Muscle of back (tissue), 11 donors: ENCODE data around the gene LINS1. TPM values are rescaled to one million over a fixed set of nuclear protein-coding genes. Genes with fewer than 3 reads are reported as not detected.
"Not testable (repeated sequence)": the region's sequence is repeated elsewhere in the genome, so short reads cannot be mapped to it uniquely, and the experiment has no call there.

Experiments
- DNase-seq, 3 donors: peaks; one replicate each; pipeline versions ENCODE4 v3.0.0 to v3.0.0-alpha.2; 2013
- polyA plus RNA-seq, 10 donors: library from polyadenylated mRNA; unstranded; fragments of 120-200 nt; gene quantifications; one replicate each; pipeline ENCODE4 v1.2.1, GENCODE V29; 2013; ENCODE audit not compliant: insufficient read length in 10 of 10

Gene LINS1
- polyA plus RNA-seq, 10 donors, result 11.3 to 20.1 (median 17.6) TPM

DNA sequence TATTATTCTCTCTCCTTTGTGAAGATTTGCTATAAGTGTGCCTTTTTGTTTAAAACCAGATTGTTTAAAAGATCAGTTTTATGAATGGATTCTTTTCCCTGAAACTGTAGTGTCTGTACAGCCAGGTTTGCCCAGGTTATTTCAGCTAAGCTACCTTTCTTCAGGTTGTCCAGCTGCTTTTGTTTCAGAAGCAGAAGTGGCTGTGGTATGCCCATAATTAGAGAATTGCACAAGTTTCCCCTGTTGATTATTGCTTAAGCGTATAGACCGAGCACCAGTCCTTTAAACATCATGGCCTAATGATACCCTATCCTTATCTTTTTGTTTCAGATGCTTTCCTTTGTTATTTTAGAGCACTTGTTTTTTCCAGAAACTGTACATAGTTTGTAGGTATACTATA is 10.6 kb upstream of the LINS1 start:
- no peak for DNase-seq

DNA sequence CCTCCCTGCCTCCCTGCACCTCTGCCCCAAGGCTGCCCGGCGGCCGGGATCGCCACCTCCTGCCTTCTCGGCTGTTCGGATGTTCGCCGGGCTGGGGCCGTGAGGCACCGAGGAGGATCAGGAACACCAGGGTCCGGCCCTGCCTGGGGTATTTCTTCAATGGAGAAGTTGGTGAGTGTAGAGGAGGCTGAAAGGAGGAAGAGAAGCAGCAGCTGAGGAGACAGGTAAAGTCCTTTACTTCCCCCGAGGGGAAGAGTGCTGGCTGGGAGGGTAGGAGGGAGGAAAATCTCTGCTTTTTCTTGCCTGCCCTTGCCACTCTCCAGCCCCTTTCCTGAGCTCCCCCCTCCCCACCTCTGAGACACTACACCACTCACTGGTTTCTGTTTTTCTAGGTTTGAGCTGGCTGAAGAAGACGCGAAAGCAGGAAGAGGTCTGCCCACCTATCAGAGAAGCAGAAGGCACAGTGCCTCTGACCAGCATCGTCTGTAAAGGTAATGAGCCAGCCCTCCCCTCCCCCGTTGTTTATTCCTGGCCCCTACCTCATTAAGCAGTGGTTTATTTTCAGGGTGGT is 924 bp upstream of the LINS1 start:
- no peak for DNase-seq

DNA sequence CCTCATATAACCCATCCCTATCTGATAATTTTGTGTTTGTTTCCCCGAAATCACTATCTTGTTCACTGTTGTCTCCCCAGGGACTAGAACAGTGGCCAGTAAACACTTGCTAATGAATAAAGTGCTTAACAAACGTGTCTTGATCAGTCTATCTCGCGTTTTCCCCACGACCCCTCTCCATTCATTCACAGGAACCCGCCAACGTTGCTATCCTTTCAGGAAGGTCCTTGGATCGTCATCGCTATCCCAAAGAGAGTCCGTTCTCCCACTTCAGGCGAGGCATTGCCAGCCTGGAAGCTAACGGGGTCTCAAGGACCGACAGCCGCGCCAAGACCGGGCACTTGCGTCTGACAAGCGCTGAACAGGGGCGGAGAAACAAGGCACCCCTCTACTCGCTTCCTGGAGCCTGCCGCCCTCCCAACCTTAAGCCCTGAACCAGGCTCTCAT is 344 bp downstream of the LINS1 start:
- peak in 1 of 3 donors; percentile 1 for DNase-seq

DNA sequence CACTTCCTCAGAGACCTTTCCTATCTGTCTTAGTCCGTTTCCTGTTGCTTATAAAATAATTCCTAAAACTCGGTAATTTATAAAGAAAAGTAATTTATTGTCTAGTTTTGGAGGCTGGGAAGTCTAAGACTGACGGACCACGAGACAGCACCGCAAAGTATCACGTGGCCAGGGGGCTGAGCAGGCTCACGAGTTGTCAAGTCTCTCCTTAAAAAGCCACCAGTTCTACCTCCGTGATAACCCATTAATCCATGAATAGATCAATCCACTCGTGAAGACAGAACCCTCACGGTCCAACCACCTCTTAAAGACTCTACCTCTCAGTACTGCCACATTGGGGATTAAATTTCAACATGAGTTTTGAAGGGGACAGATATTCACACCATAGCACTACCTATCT is 821 bp downstream of the LINS1 start:
- DNase-seq, result peak in 2 of 3 donors; percentile 2 to 12

DNA sequence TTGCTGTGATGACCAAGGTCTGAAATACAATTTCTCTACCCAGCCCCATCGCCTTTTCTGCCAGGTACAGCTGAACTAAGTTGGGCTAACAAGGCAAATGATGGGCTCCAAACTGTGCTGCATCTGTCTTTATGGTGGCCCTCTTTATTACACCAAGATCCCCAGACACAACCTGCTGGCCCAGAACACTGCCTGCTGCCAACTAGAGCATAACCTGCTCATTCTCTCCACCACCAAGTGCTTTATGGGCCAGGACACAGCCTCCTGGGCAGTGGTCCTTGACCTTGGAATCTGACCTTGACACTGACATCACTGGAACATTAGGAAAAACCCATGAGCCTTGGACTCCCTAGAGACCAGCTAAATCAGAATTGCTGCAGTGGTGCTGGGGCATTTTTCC is 3.3 kb downstream of the LINS1 start:
- DNase-seq, result no peak

DNA sequence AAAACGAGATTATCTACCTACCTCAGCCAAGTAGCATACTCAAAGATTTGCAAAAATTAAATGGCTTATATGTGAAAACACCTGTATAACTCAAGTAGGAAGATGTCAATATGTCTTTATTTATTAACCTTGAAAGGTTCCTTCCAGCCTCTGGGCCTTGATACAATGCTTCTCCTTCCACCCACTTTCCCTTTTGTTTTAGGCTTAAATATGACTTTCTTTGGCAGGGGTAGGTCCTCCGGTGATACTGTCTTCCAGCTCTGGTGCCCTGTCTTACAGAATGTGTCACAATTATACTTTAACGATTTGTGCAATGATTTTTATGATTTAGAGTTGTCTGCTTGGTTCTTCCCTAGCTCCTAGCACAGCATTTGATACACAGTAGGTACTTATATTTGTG is 4.1 kb downstream of the LINS1 start:
- DNase-seq, result no peak

DNA sequence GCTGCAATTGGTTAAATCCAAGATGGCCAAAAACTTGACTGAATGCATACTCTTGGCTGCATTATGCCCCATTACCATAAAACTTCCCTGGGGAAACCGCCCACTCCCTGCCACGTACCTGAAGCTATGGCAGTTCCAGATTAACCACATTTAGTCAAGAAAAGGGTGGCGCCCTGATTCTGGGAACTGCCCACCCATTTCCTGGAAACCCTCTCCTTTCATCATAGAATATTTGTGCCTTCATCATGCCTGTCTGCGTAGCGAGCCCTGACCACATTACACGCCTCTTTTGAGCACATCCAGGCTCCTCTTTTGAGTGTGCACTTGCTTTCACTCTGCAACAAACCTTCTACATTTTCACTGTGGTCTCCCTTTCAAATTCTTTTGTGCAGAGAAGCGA is 5.2 kb downstream of the LINS1 start:
- DNase-seq, result no peak

DNA sequence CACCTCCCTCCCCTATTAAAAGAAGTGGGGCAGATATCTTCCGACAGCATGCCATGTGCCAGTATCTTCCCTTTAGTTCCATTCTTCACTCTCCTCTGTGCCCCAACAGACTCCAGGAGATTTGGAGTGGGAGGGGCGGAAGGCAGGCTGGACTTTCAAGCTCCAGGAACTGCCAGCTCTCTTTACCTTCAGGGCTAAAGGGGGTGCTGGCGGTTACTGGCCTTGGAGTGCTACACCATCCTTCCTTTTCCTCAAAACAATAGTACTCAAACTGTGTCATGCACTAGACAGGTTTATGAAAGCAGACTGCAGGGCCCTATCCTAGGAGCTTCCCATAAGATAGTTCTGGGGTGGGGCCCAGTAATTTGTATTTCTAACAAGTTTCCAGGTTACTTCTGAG is 6.0 kb downstream of the LINS1 start:
- DNase-seq, result no peak

DNA sequence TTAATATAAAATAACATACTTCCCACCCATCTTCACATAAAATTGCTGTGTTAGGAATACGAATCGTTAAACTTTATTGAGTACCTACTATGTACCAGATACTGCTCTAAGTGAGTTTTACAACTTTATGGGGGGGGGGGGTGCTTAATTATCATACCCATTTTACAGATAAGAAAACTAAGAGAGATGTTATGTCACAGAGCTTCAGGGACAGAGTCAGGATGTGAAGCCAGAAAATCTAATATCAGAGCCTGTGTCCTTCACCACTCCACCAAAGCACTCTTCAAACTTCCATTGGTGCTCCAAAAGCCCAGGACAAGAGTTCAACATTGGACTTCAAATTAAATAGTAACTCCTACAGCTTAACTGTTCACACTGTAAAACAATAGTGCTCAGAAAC is 8.6 kb downstream of the LINS1 start:
- no peak for DNase-seq

DNA sequence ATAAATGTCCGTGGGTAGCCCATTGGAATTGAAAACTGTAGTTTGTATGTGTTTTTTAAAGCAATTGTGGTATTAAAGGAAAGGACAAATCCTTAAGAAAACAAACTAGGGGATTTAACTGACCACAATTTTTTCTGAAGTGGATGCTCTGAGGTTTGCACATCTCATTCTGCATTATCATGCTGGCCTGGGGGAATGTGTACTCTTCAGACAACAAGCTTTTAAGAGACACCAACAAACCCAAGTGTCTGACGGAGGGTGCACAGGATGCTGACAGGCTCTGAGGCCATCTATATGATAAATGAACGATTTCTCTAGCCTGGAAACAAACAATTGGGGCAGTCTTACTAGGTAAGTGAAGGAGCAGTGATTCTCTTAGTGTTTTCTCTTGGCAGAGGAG is 9.1 kb downstream of the LINS1 start:
- DNase-seq, result no peak

DNA sequence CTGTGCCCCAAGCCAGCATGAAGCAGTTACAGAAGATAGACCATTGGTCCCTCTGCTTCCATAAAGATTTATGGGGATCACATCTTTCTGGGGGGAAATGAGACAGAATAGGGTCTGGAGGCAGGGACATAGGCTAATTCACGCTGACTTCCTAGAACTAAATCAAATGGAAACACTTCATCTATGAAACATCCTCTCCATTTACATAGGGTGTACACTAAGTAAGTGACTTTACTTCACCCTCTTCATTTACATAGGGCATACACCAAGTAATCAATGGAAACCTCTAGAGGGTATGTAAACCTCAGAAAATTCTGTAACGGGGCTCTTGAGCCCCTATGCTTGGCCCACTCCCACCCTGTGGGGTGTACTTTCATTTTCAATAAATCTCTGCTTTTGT is 10.1 kb downstream of the LINS1 start:
- no peak for DNase-seq

DNA sequence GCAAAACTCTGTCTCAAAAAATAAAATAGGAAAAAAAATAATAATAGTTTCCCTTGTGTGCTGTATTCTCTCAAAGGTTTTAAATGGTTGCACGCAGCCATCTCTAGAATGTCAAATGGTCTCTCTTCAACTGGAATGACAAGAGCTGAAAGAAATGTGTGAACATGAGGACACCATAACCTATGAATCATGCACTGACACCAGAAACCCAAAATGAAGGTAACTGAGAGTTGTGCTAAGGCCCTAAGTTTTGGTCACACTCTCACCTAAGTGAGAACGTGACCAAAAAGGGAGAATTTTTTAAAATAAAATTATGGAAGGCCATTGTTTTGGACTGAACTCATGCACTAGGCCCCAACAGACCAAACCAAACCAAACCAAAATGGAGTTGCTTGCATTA is 10.8 kb downstream of the LINS1 start:
- DNase-seq, result not testable (repeated sequence)

DNA sequence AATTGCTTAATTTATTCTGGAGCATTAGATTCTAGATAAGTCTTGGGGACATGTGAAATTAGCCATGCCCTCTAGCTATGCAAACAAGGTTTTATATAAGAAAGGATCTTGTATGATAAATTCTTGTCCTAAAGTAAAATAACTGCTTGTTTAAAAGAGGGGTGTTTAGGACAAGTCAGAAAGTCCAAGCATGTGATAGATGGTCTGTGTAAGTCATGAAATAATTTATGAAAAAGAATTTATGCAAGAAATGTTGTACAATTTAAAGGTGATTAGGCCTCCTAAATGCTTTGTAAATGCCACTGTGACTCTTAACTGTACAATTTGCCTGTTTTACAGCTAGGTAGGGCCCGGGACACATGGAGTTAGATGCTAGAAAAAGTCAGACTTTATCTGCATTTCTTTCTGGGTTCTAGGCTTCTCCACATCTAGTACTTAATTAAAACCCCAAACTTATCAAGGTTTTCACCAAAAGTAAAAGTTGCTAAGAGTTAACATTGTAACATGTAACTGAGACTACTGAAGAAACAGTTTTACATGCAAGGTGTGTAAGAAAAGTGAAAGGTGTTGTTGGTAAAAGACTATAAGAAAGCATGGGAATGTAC is 13.2 kb downstream of the LINS1 start:
- no peak for DNase-seq

DNA sequence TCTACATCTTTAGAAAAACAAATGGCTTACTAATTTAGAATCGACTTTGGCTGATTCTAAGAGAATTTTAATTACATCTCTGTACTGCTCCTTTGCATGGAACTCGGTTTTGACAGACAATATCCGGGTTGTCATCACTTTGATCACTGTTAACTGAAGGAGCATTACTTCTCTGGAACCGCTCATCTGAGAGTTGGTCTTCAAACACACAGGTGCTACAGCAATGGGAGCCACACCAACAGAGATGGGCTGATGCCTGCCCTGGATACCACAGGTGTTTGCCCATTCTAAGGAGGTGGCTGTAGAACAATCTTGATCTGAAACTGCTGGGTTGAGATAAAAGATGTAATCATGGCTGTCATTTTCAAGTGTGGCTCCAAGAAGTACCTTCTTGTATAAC is 21.6 kb downstream of the LINS1 start:
- no peak for DNase-seq

DNA sequence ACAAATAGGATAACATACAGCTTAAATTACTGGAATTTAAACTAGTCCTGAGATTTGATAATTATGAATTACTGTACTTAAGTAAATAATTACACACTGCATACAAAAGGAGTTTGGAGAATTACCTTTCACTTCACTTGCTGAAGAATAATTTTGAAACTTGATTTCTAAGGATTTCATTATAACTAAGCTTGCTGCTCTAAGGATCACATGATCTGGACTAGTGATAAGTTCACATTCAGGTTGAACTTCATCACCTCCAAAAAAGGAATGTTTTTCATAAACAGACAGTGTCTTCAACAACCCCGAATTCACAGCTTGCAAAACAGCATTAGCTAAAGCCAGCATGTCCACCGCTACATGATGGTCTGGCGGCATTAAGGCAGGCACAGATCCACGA is 28.5 kb downstream of the LINS1 start:
- no peak for DNase-seq

DNA sequence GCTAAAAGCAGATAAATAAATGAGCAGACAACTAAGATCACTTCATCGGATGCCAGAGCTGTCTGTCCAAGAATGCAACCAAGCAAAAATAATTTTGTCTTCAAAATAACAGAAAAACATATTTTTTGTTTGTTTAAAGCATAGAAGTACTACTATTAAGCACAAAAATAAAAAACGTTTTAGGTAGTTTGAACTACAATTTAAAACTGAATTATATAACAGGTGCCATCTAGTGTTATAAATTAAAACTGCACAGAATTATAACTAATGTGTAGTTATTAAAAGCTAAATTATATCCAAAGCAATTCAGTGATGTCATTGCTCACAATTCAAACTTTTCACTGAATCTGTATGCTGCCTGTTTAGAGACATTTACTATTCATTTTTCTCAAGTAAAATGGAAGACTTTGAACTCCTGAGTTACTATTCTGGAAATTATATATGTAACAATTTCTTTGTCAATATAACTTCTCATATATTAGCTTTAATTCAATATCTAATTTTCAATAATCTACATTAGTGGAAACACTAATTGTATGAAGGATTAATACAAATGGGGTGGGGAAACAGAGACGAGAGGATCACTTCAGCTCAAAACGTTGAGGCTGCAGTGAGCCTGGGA is 29.5 kb downstream of the LINS1 start:
- peak; percentile 20 to 56 (median 33) for DNase-seq

DNA sequence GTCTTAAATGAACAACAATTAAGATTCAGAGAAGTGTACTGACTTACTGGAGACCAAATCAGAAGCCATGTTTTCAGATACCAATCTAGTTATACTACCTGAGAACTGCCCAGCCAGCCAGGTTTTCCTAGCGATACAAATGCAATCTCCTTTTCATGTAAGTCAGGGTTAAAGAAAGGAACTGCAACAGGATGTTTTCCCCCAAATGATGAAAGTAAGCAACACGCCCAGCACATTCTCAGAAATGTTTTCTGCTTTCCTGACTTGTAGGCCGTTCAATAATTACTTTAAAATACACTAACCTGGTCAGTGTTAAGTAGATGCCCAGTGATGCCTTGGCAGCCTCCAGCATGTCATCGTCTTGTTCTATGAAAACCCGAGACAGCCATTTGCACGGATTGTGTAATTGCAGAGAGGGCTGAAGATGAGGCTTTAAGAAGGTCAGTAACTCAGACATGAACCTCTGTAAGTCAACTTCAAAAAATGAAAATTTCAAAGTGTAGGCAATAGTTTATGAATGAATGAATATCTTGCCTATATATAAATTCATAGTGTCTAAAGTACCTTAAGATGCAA is 30.3 kb downstream of the LINS1 start:
- no peak for DNase-seq

DNA sequence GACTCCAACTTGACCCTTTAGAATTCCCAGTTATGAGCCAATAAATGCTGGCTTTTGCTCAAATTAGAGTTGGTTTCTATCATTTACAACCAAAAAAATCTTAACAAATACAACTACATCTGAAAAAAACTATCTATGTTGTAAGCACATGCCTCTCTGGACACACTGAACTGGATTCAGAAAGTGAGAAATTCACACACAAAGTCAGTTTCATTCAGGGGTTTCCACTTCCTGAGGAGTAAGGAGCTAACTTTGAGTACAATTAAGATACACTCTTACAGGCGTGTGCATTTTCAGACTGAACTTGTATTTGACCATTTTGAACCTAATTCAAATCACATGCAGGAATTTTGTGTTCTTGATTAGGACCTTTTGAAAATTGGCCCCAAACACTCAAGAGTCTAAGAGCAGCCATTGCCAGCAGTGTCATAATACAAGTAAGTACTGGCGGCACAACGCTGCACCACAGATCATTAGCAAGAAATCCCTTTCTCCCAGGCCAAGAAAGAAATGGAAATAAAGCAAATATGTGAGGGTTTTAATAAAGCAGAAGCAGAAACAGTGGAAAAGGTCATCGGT is 31.2 kb downstream of the LINS1 start:
- peak in 1 of 3 donors; percentile 18 for DNase-seq

DNA sequence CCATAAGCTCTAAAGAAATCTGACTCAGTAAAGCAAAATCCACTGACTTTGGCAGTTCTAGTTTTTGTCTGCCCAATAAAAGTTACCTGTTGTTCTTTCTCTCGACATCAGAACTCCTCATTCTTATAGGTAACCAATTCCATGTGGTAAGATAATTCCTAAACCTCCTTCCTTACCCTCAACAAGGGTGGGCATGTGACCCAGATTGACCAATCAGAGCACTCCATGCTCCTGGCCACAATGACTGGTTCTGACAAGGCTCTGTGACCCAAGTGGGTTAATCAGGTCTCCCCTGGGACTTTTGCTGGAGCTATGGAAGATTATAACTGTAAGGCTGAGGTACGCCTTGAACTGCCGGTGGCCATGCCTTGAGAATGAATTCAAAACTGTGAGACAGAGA is 31.7 kb downstream of the LINS1 start:
- DNase-seq, result no peak

DNA sequence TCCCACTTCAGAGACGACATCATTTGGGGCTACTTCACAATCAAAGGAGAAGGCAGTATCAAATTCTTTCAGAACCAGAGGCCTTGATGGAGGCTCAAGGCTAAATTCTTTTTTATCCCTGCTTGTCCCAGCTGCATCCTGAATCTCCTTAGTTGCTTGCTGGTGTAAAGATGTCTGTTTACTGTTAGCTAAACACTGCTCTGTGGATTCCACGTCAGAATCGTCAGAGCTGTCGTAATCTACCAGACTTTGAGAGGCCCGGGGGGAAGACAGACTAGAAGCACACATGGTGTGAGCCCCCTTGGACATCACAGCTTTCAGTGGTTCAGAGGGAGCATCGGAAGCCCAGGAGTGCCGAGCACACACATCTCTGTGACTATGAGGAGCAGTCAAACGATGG is 32.6 kb downstream of the LINS1 start:
- DNase-seq, result no peak

DNA sequence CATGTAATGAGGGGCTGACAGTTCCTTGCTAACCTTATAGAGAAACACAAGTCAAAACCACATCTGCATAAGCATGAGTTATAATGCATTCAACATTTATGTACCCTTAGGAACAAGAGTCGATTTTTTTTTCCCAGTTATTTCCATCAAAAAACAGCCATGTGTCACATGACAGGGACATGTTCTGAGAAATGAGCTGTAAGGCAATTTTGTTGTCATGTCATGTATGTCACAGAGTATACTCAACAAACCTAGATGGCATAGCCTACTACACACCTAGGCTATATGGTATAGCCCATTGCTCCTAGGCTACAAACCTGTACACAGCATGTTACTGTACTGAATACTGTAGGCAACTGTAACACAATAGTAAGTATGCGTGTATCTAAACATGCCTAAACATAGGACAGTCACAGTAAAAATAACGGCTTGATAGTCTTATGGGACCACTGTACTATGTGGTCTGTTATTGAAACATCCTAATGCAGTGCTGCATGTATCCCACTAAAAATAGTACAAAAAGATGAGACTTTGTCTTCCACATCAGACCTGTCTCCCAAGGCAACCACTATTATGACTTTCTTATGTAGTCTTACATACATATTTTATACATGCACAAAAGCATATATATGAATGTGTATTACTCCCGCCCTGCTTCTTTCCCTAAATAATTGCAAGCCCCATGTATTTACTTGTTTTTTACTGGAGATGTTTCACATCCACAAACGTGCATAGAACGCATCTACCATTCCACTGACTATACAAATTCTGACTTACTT is 34.9 kb downstream of the LINS1 start:
- DNase-seq, result no peak

DNA sequence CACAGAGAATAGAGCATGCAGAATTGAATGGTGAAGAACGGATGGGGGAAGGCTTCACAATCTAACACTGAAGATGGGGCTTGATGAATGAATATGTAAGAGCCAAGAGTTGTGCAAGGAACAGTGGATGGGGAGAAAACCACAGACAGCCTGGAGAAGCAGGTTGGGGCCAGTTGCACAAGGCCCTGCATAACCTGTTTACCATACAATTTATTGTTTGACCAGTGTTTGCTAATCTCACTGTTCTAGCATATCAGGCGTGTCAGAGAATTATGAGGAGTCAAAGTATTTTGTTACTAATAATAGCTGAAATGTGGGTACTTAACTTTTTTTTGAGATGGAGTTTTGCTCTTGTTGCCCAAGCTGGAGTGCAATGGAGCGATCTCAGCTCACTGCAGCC is 36.4 kb downstream of the LINS1 start:
- DNase-seq, result no peak
